ENCODE measurements around the gene TATDN3. TPM values are rescaled to one million over a fixed set of nuclear protein-coding genes. Genes with fewer than 3 reads are reported as not detected.

TATDN3 gene
- total and polyA plus RNA-seq, 2 of the 8 experiments (the other 6 are each of a cell fraction or from before 2014, with no cell fraction given), result 6.9 to 19.4 TPM

DNA sequence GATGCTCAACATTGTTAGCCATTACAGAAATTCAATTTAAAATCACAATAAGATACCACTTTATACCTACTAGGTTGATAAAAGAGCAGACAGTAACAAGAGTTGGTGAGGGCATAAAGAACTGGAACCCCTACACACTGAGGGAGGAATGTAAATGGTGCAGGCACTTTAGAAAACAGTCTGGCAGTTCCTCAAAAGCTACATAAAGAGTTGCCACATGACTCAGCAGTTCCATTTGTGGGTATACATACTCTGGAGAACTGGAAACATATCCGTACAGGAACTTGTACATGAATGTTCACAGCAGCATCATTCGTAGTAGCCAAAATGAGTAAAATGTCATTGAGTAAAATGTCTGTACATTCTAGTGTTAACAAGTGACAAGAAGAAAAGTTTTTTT lies 17.1 kb upstream of the TATDN3 start:
- Histone ChIP-seq H3K9me3 (ENCODE audit: insufficient read depth in 2 of 2, low read depth in 1 of 2, low read length in 1 of 2) (peaks cover 0 to 5% of the 10 kb centered on the region in 2 experiments; a peak in 1 of 4 replicates), H3K4me2 (ENCODE audit: insufficient read depth in 1 of 2, low read depth in 2 of 2, low read length in 2 of 2) (no peak overlapping the region), H2BK15ac (ENCODE audit: low read length) (no peak overlapping the region), H3K4me1 (replicated peaks in 1 of 4; ENCODE audit: control insufficient read depth in 3 of 4, insufficient read depth in 4 of 4, low read length in 3 of 4) (no peaks in the 10 kb centered on the region), H3K79me1 (ENCODE audit: low read depth, low read length) (peaks cover 2% of the 10 kb centered on the region; the same call in 1 of the 2 replicates), H3K14ac (ENCODE audit: insufficient read length) (no peak overlapping the region), H4K8ac (ENCODE audit: extremely low read depth, insufficient read depth, low read length) (no peak overlapping the region), H2BK12ac (ENCODE audit: low read depth, low read length) (no peak overlapping the region), H2AK5ac (ENCODE audit: low read depth, low read length) (no peak overlapping the region), H3K18ac (ENCODE audit: extremely low read depth, low read length) (no peak overlapping the region), H2BK120ac (replicated peaks; ENCODE audit: low read depth, low read length) (no peak overlapping the region), H3K56ac (replicated peaks; ENCODE audit: insufficient read length, low read depth, low read length) (no peak overlapping the region), H3K4ac (replicated peaks; ENCODE audit: insufficient read length, low read depth, low read length) (no peak overlapping the region), H3K4me3 (ENCODE audit: extremely low read depth in 1 of 4, insufficient read depth in 2 of 4, low read depth in 3 of 4, low read length in 4 of 4) (no peak overlapping the region), H3K9ac (replicated peaks in 1 of 4; ENCODE audit: extremely low read depth in 1 of 4, low read depth in 3 of 4, low read length in 3 of 4) (no peak overlapping the region), H4K91ac (replicated peaks; ENCODE audit: insufficient read length, low read length) (no peak overlapping the region), H3K79me2 (ENCODE audit: control insufficient read depth in 1 of 2, insufficient read depth in 2 of 2, low read length in 2 of 2) (peaks cover 0 to 27% of the 10 kb centered on the region in 2 experiments; a peak in 2 of 4 replicates), H3K27ac (ENCODE audit: low read depth, low read length) (no peak overlapping the region), H3K36me3 (ENCODE audit: control insufficient read depth in 2 of 4, insufficient read depth in 4 of 4, low read length in 3 of 4) (peaks cover 0 to 12% (median 6%) of the 10 kb centered on the region in 4 experiments; a peak in 4 of 8 replicates), H2BK20ac (ENCODE audit: low read length) (no peak overlapping the region), H4K5ac (ENCODE audit: insufficient read length, low read depth, low read length) (no peak overlapping the region), H3K23me2 (ENCODE audit: low read depth, low read length) (no peaks in the 10 kb centered on the region), H4K20me1 (replicated peaks in 1 of 2; ENCODE audit: control insufficient read depth in 1 of 2, insufficient read depth in 2 of 2, low read length in 2 of 2) (no peaks in the 10 kb centered on the region), H3K27me3 (replicated peaks in 1 of 4; ENCODE audit: control insufficient read depth in 3 of 4, extremely low read depth in 1 of 4, insufficient read depth in 3 of 4, low read length in 3 of 4) (no peaks in the 10 kb centered on the region), H3K23ac (ENCODE audit: insufficient read length) (no peak overlapping the region), H2BK5ac (ENCODE audit: low read depth, low read length) (no peak overlapping the region), H2AFZ (ENCODE audit: low read length) (no peak overlapping the region)
- ChIA-PET POLR2A (ENCODE audit: partially characterized antibody) (no interaction called here), CTCF (ENCODE audit: partially characterized antibody) (no interaction called here)
- FAIRE-seq (no peak), DNase-seq (ENCODE audit: low read depth in 1 of 2, low spot score in 2 of 2) (no peak)
- WGBS, 2 experiments (ENCODE audit: extremely low coverage in 1 of 2, insufficient coverage in 1 of 2, insufficient read length in 1 of 2, insufficient replicate concordance in 2 of 2, low coverage in 1 of 2, low lambda C conversion rate in 2 of 2, missing lambda C conversion rate in 1 of 2), result 90% methylated on average over 2 of the region's 2 CpGs; no CpG with 5 or more reads in 1 of the 2 experiments
- TF ChIP-seq SP1 (IDR thresholded peaks at IDR 0.05; ENCODE audit: low read depth, low read length) (no peak), RBBP5 (IDR thresholded peaks at IDR 0.05; ENCODE audit: borderline replicate concordance, low read depth, low read length) (no peak), SRF (IDR thresholded peaks at IDR 0.05; ENCODE audit: low read depth, low read length) (no peak), CBX5 (IDR thresholded peaks at IDR 0.05; ENCODE audit: low read depth, low read length) (no peak), CHD1 (IDR thresholded peaks at IDR 0.05; ENCODE audit: low read depth, low read length) (no peak), BRCA1 (IDR thresholded peaks at IDR 0.05; ENCODE audit: low read depth, low read length) (no peak), PHF8 (conservative IDR thresholded peaks at IDR 0.05; ENCODE audit: low read depth, low read length) (no peak), POLR2A (IDR thresholded peaks at IDR 0.05; ENCODE audit: control extremely low read depth in 1 of 2, low read depth in 2 of 2, low read length in 2 of 2) (no peak), RNF2 (IDR thresholded peaks at IDR 0.05; ENCODE audit: borderline replicate concordance, low read depth, low read length, missing control alignments, poor library complexity, severe bottlenecking) (no peak), SAP30 (IDR thresholded peaks at IDR 0.05; ENCODE audit: insufficient read depth, insufficient replicate concordance, low read length) (no peak), GTF2F1 (IDR thresholded peaks at IDR 0.05; ENCODE audit: borderline replicate concordance, low read depth, low read length) (no peak), EZH2 (IDR thresholded peaks at IDR 0.05; ENCODE audit: low read depth, low read length, severe bottlenecking) (no peak), SP2 (IDR thresholded peaks at IDR 0.05; ENCODE audit: low read length) (no peak), SUZ12 (IDR thresholded peaks at IDR 0.05; ENCODE audit: low read length) (no peak)
